Uterus (tissue), 2 donors: ENCODE results near the gene CREB3L2.

Experiments used
- POLR2A ChIP-seq, 2 donors: fragments of 450-650 bp; IDR thresholded peaks; one replicate each; pipeline ENCODE4 v1.6.1; 2016; ENCODE audit warnings: antibody characterized with exemption in 2 of 2, mild to moderate bottlenecking in 1 of 2, moderate library complexity in 1 of 2
- TF ChIP-seq, protein P1 (sequence below), 4 experiments: fragments of 200-600 bp in 2 of 4; fragments of 450-650 bp in 2 of 4; sonication (generic) in 2 of 4; IDR thresholded peaks; one replicate each; pipeline ENCODE4 v1.5.1; 2016 to 2019; ENCODE audit warnings: antibody characterized with exemption in 4 of 4, mild to moderate bottlenecking in 2 of 4, moderate library complexity in 1 of 4

- TF ChIP-seq, protein P1, sequence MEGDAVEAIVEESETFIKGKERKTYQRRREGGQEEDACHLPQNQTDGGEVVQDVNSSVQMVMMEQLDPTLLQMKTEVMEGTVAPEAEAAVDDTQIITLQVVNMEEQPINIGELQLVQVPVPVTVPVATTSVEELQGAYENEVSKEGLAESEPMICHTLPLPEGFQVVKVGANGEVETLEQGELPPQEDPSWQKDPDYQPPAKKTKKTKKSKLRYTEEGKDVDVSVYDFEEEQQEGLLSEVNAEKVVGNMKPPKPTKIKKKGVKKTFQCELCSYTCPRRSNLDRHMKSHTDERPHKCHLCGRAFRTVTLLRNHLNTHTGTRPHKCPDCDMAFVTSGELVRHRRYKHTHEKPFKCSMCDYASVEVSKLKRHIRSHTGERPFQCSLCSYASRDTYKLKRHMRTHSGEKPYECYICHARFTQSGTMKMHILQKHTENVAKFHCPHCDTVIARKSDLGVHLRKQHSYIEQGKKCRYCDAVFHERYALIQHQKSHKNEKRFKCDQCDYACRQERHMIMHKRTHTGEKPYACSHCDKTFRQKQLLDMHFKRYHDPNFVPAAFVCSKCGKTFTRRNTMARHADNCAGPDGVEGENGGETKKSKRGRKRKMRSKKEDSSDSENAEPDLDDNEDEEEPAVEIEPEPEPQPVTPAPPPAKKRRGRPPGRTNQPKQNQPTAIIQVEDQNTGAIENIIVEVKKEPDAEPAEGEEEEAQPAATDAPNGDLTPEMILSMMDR (IDR thresholded peaks at IDR 0.05), result no peak
- no peak for TF ChIP-seq POLR2A (IDR thresholded peaks at IDR 0.05)
These were observed 66.7 kb downstream of the CREB3L2 start for GRCh38 chr7:137934941-137935883.
